GM19193 (cell line): ENCODE results near the gene EIF4EBP2.

Experiments used
- POLR2A ChIP-seq: IDR thresholded peaks from 4 replicates; pipeline ENCODE4 v1.6.1; 2011; ENCODE audit not compliant: insufficient read depth, insufficient read length; ENCODE audit errors: extremely low read depth

The EIF4EBP2 gene

DNA sequence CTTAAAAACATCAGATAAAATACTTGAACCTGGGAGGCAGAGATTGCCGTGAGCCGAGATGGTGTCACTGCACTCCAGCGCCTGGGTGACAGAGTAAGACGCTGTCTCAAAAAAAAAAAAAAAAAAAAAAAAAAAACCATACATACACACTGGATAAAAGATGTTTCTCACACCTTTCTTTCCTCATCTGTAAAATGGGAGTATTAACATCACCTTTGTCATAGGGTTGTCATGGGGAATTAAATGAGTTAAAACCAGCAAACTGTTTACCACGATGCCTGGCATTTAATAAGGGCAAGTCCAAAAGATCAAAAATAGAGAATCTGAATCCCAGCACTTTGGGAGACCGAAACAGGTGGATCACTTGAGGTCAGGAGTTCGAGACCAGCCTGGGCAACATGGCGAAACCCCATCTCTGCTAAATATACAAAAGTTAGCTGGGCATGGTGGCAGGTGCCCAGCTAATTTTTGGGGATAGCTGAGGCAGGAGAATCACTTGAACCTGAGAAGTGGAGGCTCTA lies 34.4 kb upstream of the EIF4EBP2 start:
- no peak for TF ChIP-seq POLR2A

GRCh38 chr10:70370766-70371165 lies 33.2 kb upstream of the EIF4EBP2 start:
- TF ChIP-seq POLR2A: no peak

- no peak for TF ChIP-seq POLR2A
These were observed 32.1 kb upstream of the EIF4EBP2 start for GRCh38 chr10:70371846-70372245.

DNA sequence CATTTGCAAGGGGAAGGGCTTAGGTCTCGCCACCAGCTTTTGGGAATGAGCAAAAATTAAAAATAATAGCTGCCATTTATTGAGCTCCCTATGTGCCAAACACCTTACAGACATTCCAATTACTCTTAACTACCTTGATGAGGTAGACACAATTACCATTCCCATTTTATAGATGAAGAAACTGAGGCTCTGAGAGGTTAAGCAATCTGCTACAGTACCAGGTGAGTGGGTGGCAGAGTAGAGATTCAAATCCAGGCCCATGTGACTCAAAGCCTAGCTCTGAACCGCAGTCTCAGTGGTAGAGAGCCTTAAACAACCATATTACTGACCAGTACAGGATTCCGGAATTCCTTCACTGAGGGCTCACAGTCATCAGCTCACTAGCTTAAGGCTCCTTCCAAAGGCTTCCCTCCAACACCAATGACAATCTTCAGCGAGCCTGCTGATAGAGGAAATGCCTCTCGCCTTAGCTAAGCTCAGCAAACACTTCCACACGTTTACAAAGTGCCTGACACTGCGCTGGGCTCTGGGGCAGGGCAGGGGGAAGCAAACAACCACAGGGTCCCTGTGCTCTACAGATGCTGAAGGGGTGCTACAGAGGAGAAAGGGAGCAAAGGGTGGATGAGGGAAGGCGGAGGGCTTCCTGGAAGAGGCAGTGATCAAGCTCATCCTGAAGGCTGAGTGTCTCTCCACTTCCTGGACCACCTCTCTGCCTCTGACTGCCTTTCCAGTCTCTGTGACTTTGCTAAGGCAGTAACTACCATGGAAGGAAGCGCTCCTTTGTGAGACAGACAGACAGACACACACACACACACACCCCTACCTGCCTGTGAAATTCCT lies 28.9 kb upstream of the EIF4EBP2 start:
- no peak for TF ChIP-seq POLR2A

DNA sequence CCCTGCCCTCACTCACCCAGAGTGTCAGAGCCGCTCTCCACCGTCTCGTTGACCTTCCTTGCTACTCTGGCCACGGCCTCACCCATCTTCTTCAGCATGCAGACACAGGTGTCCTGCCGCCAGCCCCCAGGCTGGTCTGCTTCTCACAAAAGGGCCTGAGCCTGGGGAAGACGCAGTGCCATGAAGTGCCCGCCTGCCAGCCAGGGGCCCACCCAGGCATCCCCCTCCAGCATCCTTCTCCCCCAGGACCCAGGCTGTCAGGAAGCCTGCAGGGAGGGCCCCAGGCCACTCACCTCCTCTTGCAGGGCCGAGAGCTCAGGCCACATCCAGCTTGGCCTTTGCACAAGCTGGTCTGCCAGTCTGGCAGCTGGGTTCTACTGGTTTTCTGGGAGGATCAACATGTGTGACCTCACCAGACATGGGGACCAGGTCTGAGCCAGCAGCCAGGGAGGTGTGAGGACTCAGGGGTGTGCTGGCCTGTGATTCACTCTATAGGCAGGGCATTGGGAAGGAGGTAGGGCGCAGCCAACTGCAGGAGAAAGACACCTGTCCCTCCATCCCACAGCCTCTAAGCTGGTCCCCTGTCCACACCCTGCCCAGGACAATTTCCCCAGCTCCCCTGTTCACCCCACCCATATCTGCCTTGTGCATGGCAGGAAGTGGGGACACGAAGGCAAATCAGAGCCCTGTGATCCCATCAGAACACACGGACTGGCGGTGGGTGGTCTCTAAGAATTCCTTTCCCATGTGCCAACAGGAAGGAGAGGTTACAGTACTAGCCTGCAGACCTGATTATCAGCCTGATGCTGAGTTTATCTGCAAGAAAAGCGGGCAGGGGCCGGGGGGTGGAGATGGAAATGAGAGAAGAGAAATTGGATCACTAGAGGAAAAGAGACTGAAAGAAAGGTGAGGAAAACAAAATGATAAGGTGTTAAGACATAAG lies 27.2 kb upstream of the EIF4EBP2 start:
- no peak for TF ChIP-seq POLR2A

- no peak for TF ChIP-seq POLR2A
These were observed 25.8 kb upstream of the EIF4EBP2 start for GRCh38 chr10:70378122-70378521.

DNA sequence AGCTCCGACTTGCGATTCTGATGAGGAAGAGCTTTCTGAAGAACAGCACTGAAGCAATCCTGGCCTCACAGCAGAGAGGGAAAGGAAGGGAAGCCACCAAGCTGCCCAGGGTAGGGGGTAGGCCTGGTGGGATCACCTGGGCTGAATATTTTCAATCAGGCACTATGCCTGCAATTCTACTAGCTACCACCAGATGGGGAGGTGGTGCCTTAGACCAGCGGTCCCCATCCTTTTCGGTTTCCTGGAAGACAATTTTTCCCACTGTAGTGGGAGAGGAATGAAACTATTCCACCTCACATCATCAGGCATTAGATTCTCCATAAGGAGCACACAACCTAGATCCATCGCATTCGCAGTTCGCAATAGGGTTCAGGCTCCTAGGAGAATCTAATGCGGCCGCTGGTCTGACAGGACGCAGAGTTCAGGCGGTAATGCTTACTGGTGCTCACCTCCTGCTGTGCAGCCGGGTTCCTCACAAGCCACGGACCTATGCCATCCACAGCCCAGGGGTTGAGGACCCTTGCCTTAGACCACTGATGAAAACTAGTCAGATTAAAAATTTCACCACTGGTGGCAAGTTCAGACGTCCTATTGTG lies 24.3 kb upstream of the EIF4EBP2 start:
- no peak for TF ChIP-seq POLR2A

- no peak for TF ChIP-seq POLR2A
These were observed 23.4 kb upstream of the EIF4EBP2 start for GRCh38 chr10:70380350-70381135.

GRCh38 chr10:70381471-70382421 lies 22.2 kb upstream of the EIF4EBP2 start:
- TF ChIP-seq POLR2A: no peak

DNA sequence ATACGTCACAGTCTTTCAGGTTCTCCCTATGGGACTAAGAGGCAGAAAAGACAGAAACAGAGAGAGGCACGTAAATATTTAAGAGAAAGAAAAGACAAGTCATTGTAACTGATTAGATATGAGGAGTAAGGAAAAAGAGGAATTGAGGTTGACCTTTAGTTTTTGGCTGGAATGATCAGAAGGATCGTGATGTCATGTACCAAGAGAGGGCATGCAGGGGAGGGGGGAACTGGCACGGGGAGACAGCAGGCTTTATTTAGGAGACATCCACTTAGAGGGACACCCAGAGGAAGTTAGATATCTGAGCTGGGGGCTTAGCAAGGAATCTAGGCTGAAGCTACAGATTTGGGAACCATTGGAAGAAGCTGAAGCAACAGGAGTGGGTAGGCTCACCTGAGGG lies 12.3 kb upstream of the EIF4EBP2 start:
- TF ChIP-seq POLR2A: no peak

- TF ChIP-seq POLR2A: no peak
These were observed 7.8 kb upstream of the EIF4EBP2 start for GRCh38 chr10:70396140-70396539.

- no peak for TF ChIP-seq POLR2A
These were observed 4.8 kb upstream of the EIF4EBP2 start for GRCh38 chr10:70399177-70399576.

DNA sequence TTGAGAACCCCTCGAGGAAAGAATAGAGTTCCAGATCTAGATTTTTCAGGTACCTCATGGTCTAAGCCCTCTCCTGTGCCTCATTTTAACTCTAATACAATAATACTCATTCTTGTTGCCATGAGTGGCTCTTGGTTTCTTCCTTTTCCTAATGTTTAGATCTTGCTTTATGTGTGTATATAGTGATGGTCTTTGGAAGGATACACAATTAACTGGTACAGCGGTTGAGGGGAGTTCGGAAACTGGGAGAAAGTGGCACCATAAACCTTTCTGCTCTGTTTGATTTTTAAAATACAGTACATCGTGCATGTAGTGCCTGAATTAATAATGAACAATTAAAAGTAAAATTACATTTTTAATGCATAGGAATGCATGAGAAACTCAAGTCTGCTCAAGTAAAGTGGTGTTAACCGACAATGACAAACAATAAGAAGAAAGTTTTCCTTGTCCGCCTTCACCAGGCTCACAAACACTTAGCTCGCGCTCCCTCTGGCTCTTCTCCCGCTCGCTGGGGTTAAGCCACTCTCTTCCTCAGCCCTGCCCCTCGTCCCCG lies 386 bp upstream of the EIF4EBP2 start:
- no peak for TF ChIP-seq POLR2A
